GM19099 (cell line): ENCODE measurements around the gene CNTD1.
A peak's percentile ranks its signal among the peaks of the same experiment; 100 is the strongest.

Source experiments
- POLR2A ChIP-seq: IDR thresholded peaks from 3 replicates; pipeline ENCODE4 v1.6.1; 2011; ENCODE audit warnings: low read depth; ENCODE audit not compliant: insufficient read length; ENCODE audit errors: extremely low read depth

The CNTD1 gene

GRCh38 chr17:42830971-42831370, 32.3 kb downstream of the CNTD1 start:
- TF ChIP-seq POLR2A = no peak

- no peak for TF ChIP-seq POLR2A
Measured at GRCh38 chr17:42832213-42832933, 33.7 kb downstream of the CNTD1 start.

DNA sequence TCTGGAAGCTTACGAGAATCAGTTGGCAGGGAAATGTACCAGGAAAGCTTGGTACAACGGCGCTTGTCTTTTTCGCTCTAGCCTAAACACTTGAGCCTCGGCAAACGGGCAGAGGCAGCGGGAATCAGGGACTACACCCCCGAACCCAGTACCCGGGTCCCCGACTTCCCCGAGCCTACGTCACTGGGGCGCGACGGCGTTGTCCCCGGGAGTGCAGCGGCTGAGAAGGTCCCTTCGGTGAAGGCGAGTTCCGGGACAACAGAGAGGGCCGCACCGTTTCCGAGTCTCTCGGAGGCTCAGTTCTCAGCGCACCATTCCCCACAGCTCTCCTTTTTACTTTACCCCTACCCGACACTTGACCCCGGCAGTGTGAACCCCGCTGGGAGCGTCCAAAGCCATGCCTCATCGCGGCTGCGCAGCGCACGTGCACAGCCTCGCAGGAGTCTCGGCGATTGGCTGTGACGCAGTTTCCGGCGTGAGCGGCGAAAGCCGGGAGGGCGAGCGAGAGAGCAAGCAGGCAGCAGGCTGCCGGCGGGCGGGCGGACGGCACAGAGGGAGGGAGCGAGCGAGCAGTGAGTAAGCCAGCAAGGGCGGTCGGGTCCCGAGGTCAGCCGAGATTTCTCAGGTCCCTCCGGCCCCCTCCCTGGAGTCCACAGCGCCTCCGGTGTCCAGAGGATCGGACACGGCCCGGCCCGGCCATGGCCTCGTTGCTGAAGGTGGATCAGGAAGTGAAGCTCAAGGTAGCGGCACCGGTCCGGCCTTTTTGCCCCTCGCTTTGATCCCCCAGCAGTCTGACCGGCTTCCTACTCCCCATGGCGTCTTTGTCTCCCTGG, 34.5 kb downstream of the CNTD1 start, which contains the start of gene PSME3:
PSME3 (plus strand) TSS at position 464 of the 833 bp plus-strand sequence; CDS start at position 699, 235 bp downstream.
- TF ChIP-seq POLR2A = peak; percentile 97

GRCh38 chr17:42833767-42834422, 35.2 kb downstream of the CNTD1 start:
- TF ChIP-seq POLR2A = no peak

DNA sequence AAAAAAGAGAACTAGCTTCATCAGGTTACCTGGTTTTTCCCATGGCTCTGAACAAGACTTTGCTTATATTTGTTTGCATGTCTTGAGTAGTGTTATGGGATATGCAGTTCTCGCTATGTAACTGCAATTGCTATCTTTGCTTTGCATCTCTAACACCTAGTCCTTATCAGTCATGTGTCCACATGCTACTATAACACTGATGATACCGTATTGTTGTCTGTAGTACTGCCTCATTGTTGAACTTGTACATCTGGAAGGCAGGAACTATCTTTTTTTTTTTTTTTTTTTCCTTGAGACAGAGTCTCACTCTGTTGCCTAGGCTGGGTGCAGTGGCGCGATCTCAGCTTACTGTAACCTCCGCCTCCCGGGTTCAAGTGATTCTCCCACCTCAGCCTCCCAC, 37.1 kb downstream of the CNTD1 start:
- TF ChIP-seq POLR2A = no peak

- TF ChIP-seq POLR2A = no peak
Measured at GRCh38 chr17:42841975-42842685, 43.5 kb downstream of the CNTD1 start.

GRCh38 chr17:42843358-42843934, 44.8 kb downstream of the CNTD1 start:
- no peak for TF ChIP-seq POLR2A

DNA sequence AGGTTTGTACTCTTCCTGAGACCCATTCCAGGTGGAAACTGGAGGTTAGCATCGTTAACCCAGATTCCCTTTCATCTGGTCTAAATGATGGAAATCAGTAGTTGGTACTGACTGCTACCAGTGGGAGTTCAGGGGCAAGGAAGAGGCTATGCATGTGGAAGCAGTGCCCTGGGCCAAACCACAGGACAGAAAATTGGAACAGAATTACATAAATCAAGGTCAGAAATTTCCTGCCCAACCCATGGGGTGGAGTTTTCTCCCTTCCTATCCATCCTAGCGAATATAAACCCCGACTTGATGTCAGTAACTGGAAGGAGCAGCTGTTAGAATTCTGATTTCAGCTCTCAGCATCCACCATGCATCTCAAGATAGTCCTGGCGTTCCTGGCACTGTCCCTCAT, 45.6 kb downstream of the CNTD1 start, which contains the start of gene AOC2:
AOC2 (plus strand) TSS at position 310 of the 400 bp plus-strand sequence; CDS start at position 357, 47 bp downstream.
- no peak for TF ChIP-seq POLR2A

DNA sequence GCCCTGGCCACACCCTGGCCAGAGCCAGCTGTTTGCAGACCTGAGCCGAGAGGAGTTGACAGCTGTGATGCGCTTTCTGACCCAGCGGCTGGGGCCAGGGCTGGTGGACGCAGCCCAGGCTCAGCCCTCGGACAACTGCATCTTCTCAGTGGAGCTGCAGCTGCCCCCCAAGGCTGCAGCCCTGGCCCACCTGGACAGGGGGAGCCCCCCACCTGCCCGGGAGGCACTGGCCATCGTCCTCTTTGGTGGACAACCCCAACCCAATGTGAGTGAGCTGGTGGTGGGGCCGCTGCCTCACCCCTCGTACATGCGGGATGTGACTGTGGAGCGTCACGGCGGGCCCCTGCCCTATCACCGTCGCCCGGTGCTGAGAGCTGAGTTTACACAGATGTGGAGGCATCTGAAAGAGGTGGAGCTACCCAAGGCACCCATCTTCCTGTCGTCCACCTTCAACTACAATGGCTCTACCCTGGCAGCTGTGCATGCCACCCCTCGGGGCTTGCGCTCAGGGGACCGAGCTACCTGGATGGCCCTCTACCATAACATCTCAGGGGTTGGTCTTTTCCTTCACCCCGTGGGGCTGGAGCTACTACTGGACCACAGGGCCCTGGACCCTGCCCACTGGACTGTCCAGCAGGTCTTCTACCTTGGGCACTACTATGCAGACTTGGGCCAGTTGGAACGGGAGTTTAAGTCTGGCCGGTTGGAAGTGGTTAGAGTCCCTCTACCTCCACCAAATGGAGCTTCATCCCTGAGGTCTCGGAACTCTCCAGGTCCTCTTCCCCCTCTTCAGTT, 46.3 kb downstream of the CNTD1 start:
- TF ChIP-seq POLR2A = no peak

GRCh38 chr17:42845556-42845917, 46.9 kb downstream of the CNTD1 start:
- TF ChIP-seq POLR2A = no peak

DNA sequence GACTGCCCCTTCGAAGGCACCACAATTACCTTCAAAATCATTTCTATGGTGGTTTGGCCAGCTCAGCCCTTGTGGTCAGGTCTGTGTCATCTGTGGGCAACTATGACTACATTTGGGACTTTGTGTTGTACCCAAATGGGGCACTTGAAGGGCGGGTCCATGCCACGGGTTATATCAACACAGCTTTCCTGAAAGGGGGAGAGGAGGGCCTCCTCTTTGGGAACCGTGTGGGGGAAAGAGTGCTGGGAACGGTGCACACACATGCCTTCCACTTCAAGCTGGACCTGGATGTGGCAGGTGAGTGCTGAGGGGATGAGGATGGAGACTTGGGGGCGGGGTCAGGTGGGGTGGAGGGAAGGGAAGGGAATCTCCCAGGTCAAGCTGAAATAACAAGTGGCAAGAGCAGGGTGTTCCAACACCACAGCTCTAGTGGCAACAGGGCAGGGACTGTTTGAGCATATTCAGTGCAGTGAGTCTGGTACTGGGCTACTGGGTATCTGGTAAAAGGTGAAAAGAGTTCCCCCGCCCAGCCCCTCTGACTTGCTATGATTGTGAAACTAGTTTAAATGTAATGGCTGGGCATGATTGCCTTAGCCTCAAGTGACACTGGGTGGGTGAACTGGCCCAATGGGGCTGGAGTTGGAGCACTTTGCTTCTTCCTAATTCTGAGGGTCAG, 47.4 kb downstream of the CNTD1 start:
- no peak for TF ChIP-seq POLR2A

GRCh38 chr17:42846594-42847280, 48.1 kb downstream of the CNTD1 start:
- no peak for TF ChIP-seq POLR2A

GRCh38 chr17:42848093-42848492, 49.4 kb downstream of the CNTD1 start:
- TF ChIP-seq POLR2A = no peak
